GM19328 (cell line): ENCODE data around the gene NPDC1.

Experiments used
- ATAC-seq: cut with Tn5 transposase; IDR thresholded peaks from one replicate; pipeline ENCODE4 v1.9.1; 2021; ENCODE audit warnings: mild to moderate bottlenecking, moderate library complexity; ENCODE audit not compliant: unreplicated experiment

Gene NPDC1

GRCh38 chr9:137027369-137028262 is 18.4 kb downstream of the NPDC1 start, which contains the start of gene ABCA2:
Gene ABCA2, minus strand, starts transcription at chr9:137028237. Its CDS starts 97 bp downstream, at chr9:137028140.
- no peak for ATAC-seq

GRCh38 chr9:137026828-137027227 is 19.1 kb downstream of the NPDC1 start:
- ATAC-seq = no peak

DNA sequence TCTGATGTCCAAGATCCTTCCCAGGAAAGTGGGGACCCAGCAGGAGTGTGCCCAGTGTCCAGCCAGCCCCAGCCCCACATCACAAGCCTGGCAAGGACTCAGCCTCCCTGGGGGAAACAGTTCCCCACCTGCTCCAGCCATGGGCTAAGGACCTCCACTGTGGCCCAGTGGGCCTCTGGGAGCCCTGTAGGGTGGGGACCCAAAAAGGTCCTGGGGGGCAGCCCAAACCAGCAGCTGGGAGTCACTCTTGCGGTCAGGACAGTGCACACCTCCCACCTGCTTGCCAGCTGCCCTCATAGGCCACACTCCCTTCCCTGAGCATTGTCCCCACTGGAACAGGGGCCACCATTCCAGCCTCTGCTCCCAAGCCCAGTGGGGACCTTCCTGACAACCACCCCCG is 19.6 kb downstream of the NPDC1 start:
- no peak for ATAC-seq

DNA sequence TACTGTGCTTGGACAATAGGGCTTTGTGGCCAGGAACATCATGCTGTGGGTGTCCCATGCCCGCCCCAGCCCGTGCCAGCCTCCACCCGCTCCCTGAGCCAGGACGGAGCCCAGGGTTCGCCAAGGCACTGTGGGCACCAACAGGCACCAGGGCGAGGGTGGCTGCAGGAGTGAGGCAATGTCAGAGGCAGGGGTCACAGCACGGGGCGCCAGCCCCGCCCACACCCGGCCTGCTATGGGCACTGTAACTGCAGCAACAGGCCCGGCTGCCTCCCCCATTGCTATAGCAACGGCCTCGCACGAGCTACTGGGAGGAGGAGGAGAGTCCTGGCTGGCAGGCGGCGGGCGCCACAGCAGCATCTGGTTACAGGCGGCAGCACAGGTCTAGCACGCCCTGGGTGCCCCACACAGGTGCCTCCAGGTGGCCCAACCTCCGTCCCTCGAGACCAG is 20.4 kb downstream of the NPDC1 start:
- no peak for ATAC-seq

DNA sequence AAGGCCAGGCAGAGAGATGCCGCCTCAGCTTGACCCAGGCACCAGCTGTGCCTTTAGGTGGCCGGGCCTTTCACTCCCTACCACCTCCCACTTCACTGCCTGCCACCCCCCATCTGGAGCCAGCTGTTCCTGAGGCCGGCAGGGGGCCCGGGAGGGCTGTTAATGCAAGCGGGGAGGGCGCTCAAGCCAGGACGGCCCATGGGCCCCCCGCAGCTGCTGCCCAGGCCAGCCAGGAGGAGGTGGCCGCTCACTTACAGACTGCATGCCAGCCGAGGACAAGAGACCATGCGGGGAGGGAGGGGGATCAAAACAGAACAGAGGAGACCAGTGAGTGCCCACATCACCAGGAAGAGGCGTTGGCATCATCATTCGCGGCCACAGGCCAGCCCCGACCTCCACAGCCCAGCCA is 22.4 kb downstream of the NPDC1 start:
- ATAC-seq = no peak

DNA sequence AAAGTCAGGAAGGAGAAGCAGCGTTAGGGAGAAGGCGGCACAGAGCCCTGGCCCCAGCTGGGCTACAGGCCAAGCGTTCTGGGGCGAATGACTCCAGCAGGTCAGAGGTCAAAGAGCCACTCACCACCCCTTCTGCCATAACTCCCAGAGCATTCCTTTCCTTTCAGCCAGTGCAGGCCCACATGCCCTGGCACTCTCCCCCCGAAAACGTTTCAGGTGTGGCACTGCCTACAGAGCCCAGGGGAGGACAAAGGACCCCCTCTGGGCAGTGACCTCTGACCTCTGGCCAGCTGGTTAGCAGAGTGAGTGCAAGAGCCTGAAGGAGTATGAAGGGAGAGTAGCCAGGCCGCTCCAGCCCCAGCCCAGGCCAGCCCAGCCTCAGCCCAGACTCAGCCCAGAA is 22.8 kb downstream of the NPDC1 start:
- no peak for ATAC-seq

GRCh38 chr9:137022662-137023008 is 23.3 kb downstream of the NPDC1 start:
- no peak for ATAC-seq

DNA sequence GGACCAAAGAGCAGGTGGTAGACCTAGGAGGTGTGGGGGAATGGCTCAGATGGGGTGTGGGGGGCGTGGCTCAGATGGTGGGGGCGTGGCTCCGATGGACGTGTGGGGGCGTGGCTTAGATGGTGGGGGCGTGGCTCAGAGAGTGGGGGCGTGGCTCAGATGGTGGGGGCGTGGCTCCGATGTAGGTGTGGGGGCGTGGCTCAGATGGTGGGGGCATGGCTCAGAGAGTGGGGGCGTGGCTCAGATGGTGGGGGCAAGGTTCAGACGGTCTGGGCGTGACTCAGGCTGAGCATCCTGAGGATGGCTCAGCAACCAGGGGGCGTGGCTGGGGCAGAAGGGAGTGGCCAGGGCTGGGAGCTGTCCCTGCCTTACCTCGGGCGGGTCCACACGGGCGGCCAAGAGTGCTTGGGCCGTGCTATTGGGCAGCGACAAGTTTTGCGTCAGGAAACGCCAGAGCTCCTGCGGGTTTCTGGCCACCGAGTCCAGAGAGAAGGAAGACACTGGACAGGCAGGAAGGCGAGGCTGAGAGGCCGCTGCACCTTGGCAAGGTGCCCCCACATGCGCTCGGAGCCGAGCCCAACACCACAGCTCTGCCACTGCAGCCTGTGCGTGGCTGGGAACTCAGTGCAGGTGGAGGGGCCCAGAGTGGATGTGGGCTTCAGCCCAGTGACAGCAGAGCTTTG is 23.9 kb downstream of the NPDC1 start:
- ATAC-seq = no peak

DNA sequence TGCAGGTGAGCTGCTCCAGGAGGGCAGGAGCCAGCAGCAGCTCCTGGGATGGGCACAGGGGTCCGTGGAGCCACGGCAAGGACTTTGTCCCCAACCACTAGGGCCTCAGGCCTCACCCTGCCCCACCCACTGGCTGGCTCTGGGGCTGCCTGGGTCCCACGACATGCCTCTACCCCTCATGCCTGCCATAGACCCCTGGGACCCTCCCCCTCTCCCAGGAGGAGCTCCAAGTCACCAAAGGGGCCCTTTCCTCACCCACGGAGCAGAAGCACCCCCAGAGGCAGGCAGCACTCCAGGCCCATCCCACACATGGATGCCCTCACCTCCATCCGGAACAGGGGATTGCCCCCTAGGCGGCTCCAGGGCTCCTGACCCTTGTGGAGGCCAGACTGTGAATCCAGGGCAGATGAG is 24.4 kb downstream of the NPDC1 start:
- no peak for ATAC-seq

- ATAC-seq = no peak
These were observed 25.0 kb downstream of the NPDC1 start for GRCh38 chr9:137020771-137021567.

GRCh38 chr9:137019891-137020683 is 25.9 kb downstream of the NPDC1 start:
- no peak for ATAC-seq

GRCh38 chr9:137018761-137019559 is 27.0 kb downstream of the NPDC1 start:
- ATAC-seq = no peak

DNA sequence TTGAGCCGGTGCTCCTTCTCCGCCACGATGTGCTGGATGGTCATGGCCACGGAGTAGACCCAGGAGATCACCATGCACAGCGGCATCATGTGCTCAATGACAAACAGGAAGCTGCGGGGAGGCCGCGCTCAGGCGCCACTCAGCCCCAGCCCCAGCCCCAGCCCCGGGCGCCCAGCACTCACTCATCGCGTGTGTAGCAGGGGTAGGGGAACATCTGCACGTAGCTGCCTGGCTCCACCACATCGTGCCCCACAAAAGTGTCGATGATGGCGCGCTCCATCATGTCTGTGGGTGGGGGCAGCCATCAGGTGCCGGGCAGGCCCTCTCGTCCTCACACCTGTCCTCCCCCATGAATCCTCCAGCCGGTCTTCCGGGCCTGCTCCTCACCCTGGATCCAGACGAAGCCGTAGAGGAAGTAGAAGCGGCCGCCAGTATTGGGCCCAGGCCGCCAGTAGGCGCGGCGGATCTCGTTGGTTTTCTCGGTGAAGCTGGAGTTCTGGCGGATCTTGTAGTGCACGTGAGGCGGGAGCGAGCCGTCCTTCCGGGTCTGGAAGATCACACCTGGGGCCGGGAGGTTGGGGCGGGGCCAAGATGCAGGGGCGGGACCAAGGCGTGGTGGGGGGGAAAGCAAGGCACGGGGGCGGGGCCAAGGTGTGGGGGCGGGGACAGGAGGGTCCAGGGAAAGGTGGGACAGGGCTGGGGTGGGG is 28.0 kb downstream of the NPDC1 start:
- ATAC-seq = no peak

DNA sequence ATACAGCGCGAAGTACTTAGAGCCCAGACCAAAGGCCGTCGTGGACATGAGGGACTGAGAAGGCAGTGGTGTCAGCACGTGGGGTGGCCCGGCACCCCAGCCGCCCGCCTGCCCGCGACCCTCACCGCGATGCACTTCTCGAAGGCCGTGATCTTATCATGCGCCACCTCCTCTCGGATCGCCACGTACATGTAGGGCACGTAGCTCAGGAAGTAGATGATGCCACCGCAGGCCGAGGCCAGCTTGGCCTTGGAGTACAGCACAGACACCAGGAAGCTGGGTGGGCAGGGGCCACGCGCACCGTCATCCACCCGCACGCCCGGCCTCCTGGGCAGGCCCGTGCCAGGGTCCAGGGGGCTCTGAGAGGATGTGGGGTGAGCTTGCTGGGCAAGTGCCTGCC is 28.9 kb downstream of the NPDC1 start:
- no peak for ATAC-seq

DNA sequence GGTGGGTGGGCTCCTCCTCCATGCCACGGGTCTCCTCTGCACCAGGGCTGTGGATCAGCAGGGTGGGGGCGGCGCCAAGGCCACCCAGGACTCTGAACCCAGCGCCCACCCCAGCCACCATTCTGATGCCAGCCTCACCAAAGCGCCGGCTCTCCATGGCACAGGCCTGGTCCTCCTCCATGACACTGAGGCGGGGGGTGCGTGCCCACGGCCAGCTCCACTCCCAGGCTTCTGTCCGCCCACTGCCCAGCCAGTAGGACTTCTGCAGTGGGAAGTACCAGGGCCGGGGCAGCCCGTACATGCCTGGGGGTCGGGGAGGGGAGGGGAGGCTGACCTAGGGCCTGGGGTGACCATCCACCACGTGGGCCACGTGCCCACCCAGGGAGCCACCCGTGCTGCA is 29.5 kb downstream of the NPDC1 start:
- no peak for ATAC-seq

DNA sequence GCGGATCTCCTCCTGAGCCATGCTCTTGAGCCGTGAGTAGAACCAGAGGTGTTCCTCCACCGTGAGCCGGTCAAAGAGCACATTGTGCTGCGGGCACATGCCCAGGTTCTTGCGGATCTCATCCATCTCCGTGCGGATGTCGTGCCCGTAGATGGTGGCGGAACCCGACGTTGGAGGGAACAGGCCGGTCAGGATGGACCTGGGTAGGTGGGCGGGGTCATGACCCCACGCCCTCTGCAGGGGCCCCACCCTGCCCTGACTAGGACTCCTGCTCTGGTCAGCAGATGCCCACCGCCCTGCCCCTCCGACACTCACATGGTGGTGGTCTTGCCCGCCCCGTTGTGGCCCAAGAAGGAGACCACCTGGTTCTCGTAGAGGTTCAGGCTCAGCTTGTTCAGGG is 30.0 kb downstream of the NPDC1 start:
- no peak for ATAC-seq

- ATAC-seq = no peak
These were observed 30.4 kb downstream of the NPDC1 start for GRCh38 chr9:137015540-137015930.

GRCh38 chr9:137014776-137015539 is 31.0 kb downstream of the NPDC1 start:
- ATAC-seq = no peak
